ENCODE results near the gene PCNP.

PCNP gene

GRCh38 chr3:101532783-101533602, 41.0 kb upstream of the PCNP start:
- no peak overlapping the region for H3K4me3 ChIP-seq (ENCODE audit: low read length)
- H3K9me3 ChIP-seq (ENCODE audit: control insufficient read depth, insufficient read depth, low read length): peaks cover 9% of the 10 kb centered on the region; the same call in 1 of the 2 replicates
- no peaks in the 10 kb centered on the region for H3K27me3 ChIP-seq (ENCODE audit: control insufficient read depth, low read length)
- no peak for TF ChIP-seq EZH2phosphoT487 (IDR thresholded peaks at IDR 0.05; ENCODE audit: borderline replicate concordance, low read length)
- TF ChIP-seq, protein P1, sequence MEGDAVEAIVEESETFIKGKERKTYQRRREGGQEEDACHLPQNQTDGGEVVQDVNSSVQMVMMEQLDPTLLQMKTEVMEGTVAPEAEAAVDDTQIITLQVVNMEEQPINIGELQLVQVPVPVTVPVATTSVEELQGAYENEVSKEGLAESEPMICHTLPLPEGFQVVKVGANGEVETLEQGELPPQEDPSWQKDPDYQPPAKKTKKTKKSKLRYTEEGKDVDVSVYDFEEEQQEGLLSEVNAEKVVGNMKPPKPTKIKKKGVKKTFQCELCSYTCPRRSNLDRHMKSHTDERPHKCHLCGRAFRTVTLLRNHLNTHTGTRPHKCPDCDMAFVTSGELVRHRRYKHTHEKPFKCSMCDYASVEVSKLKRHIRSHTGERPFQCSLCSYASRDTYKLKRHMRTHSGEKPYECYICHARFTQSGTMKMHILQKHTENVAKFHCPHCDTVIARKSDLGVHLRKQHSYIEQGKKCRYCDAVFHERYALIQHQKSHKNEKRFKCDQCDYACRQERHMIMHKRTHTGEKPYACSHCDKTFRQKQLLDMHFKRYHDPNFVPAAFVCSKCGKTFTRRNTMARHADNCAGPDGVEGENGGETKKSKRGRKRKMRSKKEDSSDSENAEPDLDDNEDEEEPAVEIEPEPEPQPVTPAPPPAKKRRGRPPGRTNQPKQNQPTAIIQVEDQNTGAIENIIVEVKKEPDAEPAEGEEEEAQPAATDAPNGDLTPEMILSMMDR (IDR thresholded peaks at IDR 0.05; ENCODE audit: low read depth, low read length, poor library complexity, severe bottlenecking): no peak
- no peaks in the 10 kb centered on the region for H4K20me1 ChIP-seq (ENCODE audit: control insufficient read depth, insufficient read depth, low read depth, low read length)
- 0 out of 2 replicates have a peak, but pooled peaks cover 3% of the 10 kb centered on the region for H3K4me1 ChIP-seq (ENCODE audit: control insufficient read depth, low read length)
- no peaks in the 10 kb centered on the region for H3F3A ChIP-seq (ENCODE audit: control insufficient read depth, insufficient read depth)
- H3K36me3 ChIP-seq (ENCODE audit: control insufficient read depth, low read length): no peaks in the 10 kb centered on the region
- H3K79me2 ChIP-seq (ENCODE audit: control insufficient read depth, low read length): no peaks in the 10 kb centered on the region
- no peak overlapping the region for H3K4me2 ChIP-seq (ENCODE audit: low read length)
- no peaks in the 10 kb centered on the region for H3K9me2 ChIP-seq (replicated peaks; ENCODE audit: control insufficient read depth, low read length)
- no peak overlapping the region for H3K27ac ChIP-seq (ENCODE audit: low read depth, low read length)

DNA sequence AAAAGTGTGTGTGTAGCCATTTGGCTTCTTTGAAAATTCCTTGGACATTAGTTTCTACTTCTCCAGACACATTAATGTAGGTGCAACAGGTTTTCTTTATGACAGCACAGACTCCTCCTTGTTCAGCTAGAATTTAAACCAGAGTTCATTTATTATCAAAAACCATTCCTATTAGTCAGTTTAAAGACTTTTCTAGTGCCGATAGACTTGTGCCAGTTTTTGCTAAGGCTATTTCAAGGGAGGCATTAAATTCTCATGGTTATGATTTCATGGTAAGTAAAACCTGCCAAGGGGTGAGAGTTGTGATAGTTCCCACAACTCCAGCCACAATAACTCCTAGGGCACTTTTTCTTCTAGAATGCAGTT, 40.4 kb upstream of the PCNP start:
- peaks cover 9% of the 10 kb centered on the region; the same call in 1 of the 2 replicates for H3K9me3 ChIP-seq (ENCODE audit: control insufficient read depth, insufficient read depth, low read length)
- TF ChIP-seq, protein P1 (IDR thresholded peaks at IDR 0.05; ENCODE audit: low read depth, low read length, poor library complexity, severe bottlenecking): no peak
- no peak for TF ChIP-seq EZH2phosphoT487 (IDR thresholded peaks at IDR 0.05; ENCODE audit: borderline replicate concordance, low read length)
- no peak overlapping the region for H3K4me2 ChIP-seq (ENCODE audit: low read length)
- no peaks in the 10 kb centered on the region for H3F3A ChIP-seq (ENCODE audit: control insufficient read depth, insufficient read depth)
- no peaks in the 10 kb centered on the region for H3K9me2 ChIP-seq (replicated peaks; ENCODE audit: control insufficient read depth, low read length)
- H3K4me1 ChIP-seq (ENCODE audit: control insufficient read depth, low read length): 0 out of 2 replicates have a peak, but pooled peaks cover 3% of the 10 kb centered on the region
- H3K27ac ChIP-seq (ENCODE audit: low read depth, low read length): no peak overlapping the region
- no peaks in the 10 kb centered on the region for H4K20me1 ChIP-seq (ENCODE audit: control insufficient read depth, insufficient read depth, low read depth, low read length)
- H3K27me3 ChIP-seq (ENCODE audit: control insufficient read depth, low read length): no peaks in the 10 kb centered on the region
- no peaks in the 10 kb centered on the region for H3K36me3 ChIP-seq (ENCODE audit: control insufficient read depth, low read length)
- H3K4me3 ChIP-seq (ENCODE audit: low read length): no peak overlapping the region
- H3K79me2 ChIP-seq (ENCODE audit: control insufficient read depth, low read length): no peaks in the 10 kb centered on the region

DNA sequence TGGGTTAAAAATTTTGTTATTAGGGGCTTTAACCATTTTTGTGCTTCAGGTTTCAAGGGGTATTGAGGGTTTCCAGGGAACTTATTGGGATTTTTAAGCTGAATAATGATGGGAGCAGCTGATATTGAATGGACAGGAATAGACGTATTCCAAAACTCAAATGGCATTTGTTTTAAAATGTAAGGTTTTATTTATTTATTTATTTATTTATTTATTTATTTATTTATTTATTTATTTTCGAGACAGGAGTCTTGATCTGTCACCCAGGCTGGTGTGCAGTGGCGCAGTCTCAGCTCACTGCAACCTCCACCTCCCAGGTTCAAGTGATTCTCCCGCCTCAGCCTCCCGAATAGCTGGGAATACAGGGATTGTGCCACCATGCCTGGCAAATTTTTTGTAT, 38.8 kb upstream of the PCNP start:
- H3K4me3 ChIP-seq (ENCODE audit: low read length): no peak overlapping the region
- H4K20me1 ChIP-seq (ENCODE audit: control insufficient read depth, insufficient read depth, low read depth, low read length): no peaks in the 10 kb centered on the region
- no peaks in the 10 kb centered on the region for H3K4me1 ChIP-seq (ENCODE audit: control insufficient read depth, low read length)
- no peaks in the 10 kb centered on the region for H3K9me2 ChIP-seq (replicated peaks; ENCODE audit: control insufficient read depth, low read length)
- H3K9me3 ChIP-seq (ENCODE audit: control insufficient read depth, insufficient read depth, low read length): peaks cover 4% of the 10 kb centered on the region; the same call in 1 of the 2 replicates
- H3K27me3 ChIP-seq (ENCODE audit: control insufficient read depth, low read length): no peaks in the 10 kb centered on the region
- no peaks in the 10 kb centered on the region for H3F3A ChIP-seq (ENCODE audit: control insufficient read depth, insufficient read depth)
- no peak overlapping the region for H3K4me2 ChIP-seq (ENCODE audit: low read length)
- H3K79me2 ChIP-seq (ENCODE audit: control insufficient read depth, low read length): no peaks in the 10 kb centered on the region
- no peaks in the 10 kb centered on the region for H3K36me3 ChIP-seq (ENCODE audit: control insufficient read depth, low read length)
- TF ChIP-seq, protein P1 (IDR thresholded peaks at IDR 0.05; ENCODE audit: low read depth, low read length, poor library complexity, severe bottlenecking): no peak
- TF ChIP-seq EZH2phosphoT487 (IDR thresholded peaks at IDR 0.05; ENCODE audit: borderline replicate concordance, low read length): no peak
- H3K27ac ChIP-seq (ENCODE audit: low read depth, low read length): no peak overlapping the region

Measured in DOHH2 (cell line).